ENCODE data around the gene KCTD12. TPM values are rescaled to one million over a fixed set of nuclear protein-coding genes. Genes with fewer than 3 reads are reported as not detected.

Gene KCTD12
- total RNA-seq, 2 experiments from 2014 or later, result 0.08 TPM; not detected in 1

DNA sequence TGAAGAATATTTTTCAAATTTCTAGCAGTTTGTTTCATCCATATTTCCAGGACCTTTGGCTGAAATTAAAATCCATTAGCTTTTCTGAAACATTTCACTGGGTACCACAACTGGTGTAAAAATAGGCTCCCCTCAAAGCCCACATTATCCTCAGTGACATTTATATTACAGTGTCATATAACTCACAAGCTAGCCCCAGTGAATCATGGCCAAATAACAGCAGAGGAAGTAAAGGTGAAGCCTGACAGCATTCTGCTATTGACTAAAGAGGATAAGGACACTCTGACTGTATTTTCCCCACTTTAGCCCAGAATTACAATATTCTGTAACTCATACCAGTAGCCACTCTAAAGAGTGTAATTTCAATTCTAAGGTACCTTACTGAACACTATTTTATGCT lies 21.9 kb downstream of the KCTD12 start:
- Histone ChIP-seq H3K9me2 (ENCODE audit: insufficient read depth, low read length) (no peaks in the 10 kb centered on the region), H2AFZ (ENCODE audit: low read length) (no peak overlapping the region), H3K4me1 (ENCODE audit: insufficient read depth, low read length, poor library complexity, severe bottlenecking) (no peaks in the 10 kb centered on the region), H3K79me2 (ENCODE audit: insufficient read depth, low read depth, low read length) (no peaks in the 10 kb centered on the region), H3K4me3 (ENCODE audit: low read depth, low read length, poor library complexity, severe bottlenecking) (no peak overlapping the region), H3K36me3 (ENCODE audit: insufficient read depth, low read length) (no peaks in the 10 kb centered on the region), H3K27ac (ENCODE audit: low read depth, low read length, poor library complexity, severe bottlenecking) (no peak overlapping the region), H4K20me1 (ENCODE audit: insufficient read depth, low read length) (no peaks in the 10 kb centered on the region), H3K9me3 (ENCODE audit: low read length) (no peaks in the 10 kb centered on the region), H3K4me2 (ENCODE audit: low read length) (no peak overlapping the region)
- POLR2A ChIA-PET, result no interaction called here
- no TSS peak for BruUV-seq (replicated peaks)
- DNase-seq (ENCODE audit: low spot score), result no peak
- CTCF ChIA-PET (ENCODE audit: unreplicated experiment), result no interaction called here
- TF ChIP-seq CTCF (conservative IDR thresholded peaks at IDR 0.05; ENCODE audit: low read length) (no peak), EZH2phosphoT487 (IDR thresholded peaks at IDR 0.05; ENCODE audit: borderline replicate concordance, low read depth, low read length) (no peak)
- intact Hi-C loops (cut with micrococcal nuclease; ENCODE audit: unreplicated experiment), result no loop called here

GRCh38 chr13:76863022-76863421 lies 23.2 kb downstream of the KCTD12 start:
- no TSS peak for BruUV-seq (replicated peaks)
- DNase-seq (ENCODE audit: low spot score), result no peak
- TF ChIP-seq CTCF (conservative IDR thresholded peaks at IDR 0.05; ENCODE audit: low read length), result no peak
- TF ChIP-seq EZH2phosphoT487 (IDR thresholded peaks at IDR 0.05; ENCODE audit: borderline replicate concordance, low read depth, low read length), result no peak
- intact Hi-C loops (cut with micrococcal nuclease; ENCODE audit: unreplicated experiment), result no loop called here
- H3K27ac ChIP-seq (ENCODE audit: low read depth, low read length, poor library complexity, severe bottlenecking), result no peak overlapping the region
- H3K4me3 ChIP-seq (ENCODE audit: low read depth, low read length, poor library complexity, severe bottlenecking), result no peak overlapping the region
- H3K4me1 ChIP-seq (ENCODE audit: insufficient read depth, low read length, poor library complexity, severe bottlenecking), result no peaks in the 10 kb centered on the region
- POLR2A ChIA-PET, result no interaction called here
- no peaks in the 10 kb centered on the region for H4K20me1 ChIP-seq (ENCODE audit: insufficient read depth, low read length)
- H3K36me3 ChIP-seq (ENCODE audit: insufficient read depth, low read length), result no peaks in the 10 kb centered on the region
- H3K9me2 ChIP-seq (ENCODE audit: insufficient read depth, low read length), result no peaks in the 10 kb centered on the region
- H3K4me2 ChIP-seq (ENCODE audit: low read length), result no peak overlapping the region
- no peaks in the 10 kb centered on the region for H3K9me3 ChIP-seq (ENCODE audit: low read length)
- H2AFZ ChIP-seq (ENCODE audit: low read length), result no peak overlapping the region
- CTCF ChIA-PET (ENCODE audit: unreplicated experiment), result no interaction called here
- H3K79me2 ChIP-seq (ENCODE audit: insufficient read depth, low read depth, low read length), result no peaks in the 10 kb centered on the region

DNA sequence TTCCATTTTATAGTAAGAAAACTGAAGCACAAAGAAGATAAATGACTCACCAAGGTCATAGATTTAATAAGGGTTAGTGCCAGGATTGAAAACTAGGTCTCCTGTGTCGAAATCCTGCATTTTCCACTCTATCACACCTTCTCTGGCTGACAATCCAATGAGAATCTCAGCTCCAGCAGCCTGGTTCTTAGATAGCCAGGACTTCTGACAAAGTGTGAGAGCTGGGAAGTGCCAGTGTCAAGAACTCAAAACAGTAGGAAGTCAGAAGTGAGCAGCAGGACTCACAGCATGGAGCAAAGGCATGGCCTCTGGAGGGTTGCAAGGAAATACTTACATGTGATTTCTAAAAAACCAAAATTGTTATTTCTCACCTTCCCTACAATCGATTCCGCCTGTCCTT lies 24.3 kb downstream of the KCTD12 start:
- BruUV-seq (replicated peaks), result no TSS peak
- no peak for DNase-seq (ENCODE audit: low spot score)
- H3K27ac ChIP-seq (ENCODE audit: low read depth, low read length, poor library complexity, severe bottlenecking), result no peak overlapping the region
- H3K79me2 ChIP-seq (ENCODE audit: insufficient read depth, low read depth, low read length), result no peaks in the 10 kb centered on the region
- no peaks in the 10 kb centered on the region for H3K9me2 ChIP-seq (ENCODE audit: insufficient read depth, low read length)
- no peaks in the 10 kb centered on the region for H3K9me3 ChIP-seq (ENCODE audit: low read length)
- no peaks in the 10 kb centered on the region for H4K20me1 ChIP-seq (ENCODE audit: insufficient read depth, low read length)
- H3K4me3 ChIP-seq (ENCODE audit: low read depth, low read length, poor library complexity, severe bottlenecking), result no peak overlapping the region
- H3K36me3 ChIP-seq (ENCODE audit: insufficient read depth, low read length), result no peaks in the 10 kb centered on the region
- CTCF ChIA-PET (ENCODE audit: unreplicated experiment), result no interaction called here
- H3K4me1 ChIP-seq (ENCODE audit: insufficient read depth, low read length, poor library complexity, severe bottlenecking), result no peaks in the 10 kb centered on the region
- no peak overlapping the region for H2AFZ ChIP-seq (ENCODE audit: low read length)
- no peak overlapping the region for H3K4me2 ChIP-seq (ENCODE audit: low read length)
- POLR2A ChIA-PET, result no interaction called here
- TF ChIP-seq CTCF (conservative IDR thresholded peaks at IDR 0.05; ENCODE audit: low read length), result no peak
- TF ChIP-seq EZH2phosphoT487 (IDR thresholded peaks at IDR 0.05; ENCODE audit: borderline replicate concordance, low read depth, low read length), result no peak
- intact Hi-C loops (cut with micrococcal nuclease; ENCODE audit: unreplicated experiment), result no loop called here
